CD4-positive, alpha-beta T cell treated with Interleukin-17A for 1 hour (primary cell): ENCODE measurements around the gene FAM89A.
"Not testable (repeated sequence)": the region's sequence is repeated elsewhere in the genome, so short reads cannot be mapped to it uniquely, and the experiment has no call there.

ENCODE experiments used
- DNase-seq: peaks from one replicate; pipeline ENCODE4 v3.0.0-alpha.2; 2020

The FAM89A gene

GRCh38 chr1:231055271-231055670 lies 15.2 kb upstream of the FAM89A start:
- no peak for DNase-seq

- DNase-seq: no peak
Measured at GRCh38 chr1:231053493-231054162, 13.6 kb upstream of the FAM89A start.

- no peak for DNase-seq
Measured at GRCh38 chr1:231052777-231053176, 12.7 kb upstream of the FAM89A start.

- DNase-seq: not testable (repeated sequence)
Measured at GRCh38 chr1:231050932-231051331, 10.9 kb upstream of the FAM89A start.

- DNase-seq: no peak
Measured at GRCh38 chr1:231050395-231050794, 10.3 kb upstream of the FAM89A start.

GRCh38 chr1:231049121-231049979 lies 9.3 kb upstream of the FAM89A start:
- no peak for DNase-seq

GRCh38 chr1:231048419-231048818 lies 8.4 kb upstream of the FAM89A start:
- DNase-seq: not testable (repeated sequence)

GRCh38 chr1:231047529-231047928 lies 7.5 kb upstream of the FAM89A start:
- not testable (repeated sequence) for DNase-seq

GRCh38 chr1:231046730-231047395 lies 6.8 kb upstream of the FAM89A start:
- DNase-seq: no peak

GRCh38 chr1:231045921-231046729 lies 6.1 kb upstream of the FAM89A start:
- DNase-seq: not testable (repeated sequence)

GRCh38 chr1:231045286-231045685 lies 5.2 kb upstream of the FAM89A start:
- no peak for DNase-seq

GRCh38 chr1:231044588-231044987 lies 4.5 kb upstream of the FAM89A start:
- DNase-seq: no peak

- DNase-seq: no peak
Measured at GRCh38 chr1:231041719-231042261, 1.7 kb upstream of the FAM89A start.

- DNase-seq: no peak
Measured at GRCh38 chr1:231040800-231041718, 1.0 kb upstream of the FAM89A start.

- DNase-seq: peak; percentile 27
Measured at GRCh38 chr1:231039161-231040018, 664 bp downstream of the FAM89A start.

- DNase-seq: no peak
Measured at GRCh38 chr1:231037585-231038517, 2.2 kb downstream of the FAM89A start.

GRCh38 chr1:231036416-231036815 lies 3.6 kb downstream of the FAM89A start:
- no peak for DNase-seq

GRCh38 chr1:231035799-231036198 lies 4.3 kb downstream of the FAM89A start:
- no peak for DNase-seq

- DNase-seq: no peak
Measured at GRCh38 chr1:231032963-231033362, 7.1 kb downstream of the FAM89A start.
